ENCODE data around the gene CAP1.
A peak's percentile ranks its signal among the peaks of the same experiment; 100 is the strongest.
"Not testable (repeated sequence)": the region's sequence is repeated elsewhere in the genome, so short reads cannot be mapped to it uniquely, and the experiment has no call there.

CAP1 gene

GRCh38 chr1:40030528-40031135 lies 9.9 kb upstream of the CAP1 start:
- no peak for DNase-seq (ENCODE audit: low read depth)
- no peak for TF ChIP-seq CTCF (IDR thresholded peaks at IDR 0.05; ENCODE audit: control insufficient read depth, insufficient read depth, low read depth, low read length, missing control alignments)
- no peak overlapping the region for H3K4me3 ChIP-seq (ENCODE audit: control insufficient read depth, low read depth, low read length)

- peak; percentile 68 for TF ChIP-seq CTCF (IDR thresholded peaks at IDR 0.05; ENCODE audit: control insufficient read depth, insufficient read depth, low read depth, low read length, missing control alignments)
- no peak overlapping the region for H3K4me3 ChIP-seq (ENCODE audit: control insufficient read depth, low read depth, low read length)
- DNase-seq (ENCODE audit: low read depth): no peak
Observed at GRCh38 chr1:40032240-40032891, 8.2 kb upstream of the CAP1 start.

- no peak for TF ChIP-seq CTCF (IDR thresholded peaks at IDR 0.05; ENCODE audit: control insufficient read depth, insufficient read depth, low read depth, low read length, missing control alignments)
- no peak for DNase-seq (ENCODE audit: low read depth)
Observed at GRCh38 chr1:40034869-40035268, 5.7 kb upstream of the CAP1 start.

GRCh38 chr1:40036574-40036973 lies 4.0 kb upstream of the CAP1 start:
- no peak for TF ChIP-seq CTCF (IDR thresholded peaks at IDR 0.05; ENCODE audit: control insufficient read depth, insufficient read depth, low read depth, low read length, missing control alignments)

More at GRCh38 chr1:40034869-40035268, 5.7 kb upstream of the CAP1 start:
- H3K4me3 ChIP-seq (ENCODE audit: control insufficient read depth, low read depth, low read length): no peak overlapping the region

GRCh38 chr1:40037254-40037653 lies 3.3 kb upstream of the CAP1 start:
- H3K4me3 ChIP-seq (ENCODE audit: control insufficient read depth, low read depth, low read length); DNase-seq (ENCODE audit: low read depth): not testable (repeated sequence)

More at GRCh38 chr1:40036574-40036973, 4.0 kb upstream of the CAP1 start:
- DNase-seq (ENCODE audit: low read depth): no peak
- no peak overlapping the region for H3K4me3 ChIP-seq (ENCODE audit: control insufficient read depth, low read depth, low read length)

- TF ChIP-seq CTCF (IDR thresholded peaks at IDR 0.05; ENCODE audit: control insufficient read depth, insufficient read depth, low read depth, low read length, missing control alignments): no peak
- no peak overlapping the region for H3K4me3 ChIP-seq (ENCODE audit: control insufficient read depth, low read depth, low read length)
- DNase-seq (ENCODE audit: low read depth): no peak
Observed at GRCh38 chr1:40038697-40039096, 1.8 kb upstream of the CAP1 start.

GRCh38 chr1:40039245-40039756 lies 1.2 kb upstream of the CAP1 start:
- DNase-seq (ENCODE audit: low read depth): no peak
- H3K4me3 ChIP-seq (ENCODE audit: control insufficient read depth, low read depth, low read length): peak overlapping the region; percentile 64
- peak; percentile 26 for TF ChIP-seq CTCF (IDR thresholded peaks at IDR 0.05; ENCODE audit: control insufficient read depth, insufficient read depth, low read depth, low read length, missing control alignments)
